Measurements from ENCODE around the gene LHPP. TPM values are rescaled to one million over a fixed set of nuclear protein-coding genes. Genes with fewer than 3 reads are reported as not detected.

LHPP gene
- total RNA-seq, 1 experiment from 2014 or later: 6.6 TPM

DNA sequence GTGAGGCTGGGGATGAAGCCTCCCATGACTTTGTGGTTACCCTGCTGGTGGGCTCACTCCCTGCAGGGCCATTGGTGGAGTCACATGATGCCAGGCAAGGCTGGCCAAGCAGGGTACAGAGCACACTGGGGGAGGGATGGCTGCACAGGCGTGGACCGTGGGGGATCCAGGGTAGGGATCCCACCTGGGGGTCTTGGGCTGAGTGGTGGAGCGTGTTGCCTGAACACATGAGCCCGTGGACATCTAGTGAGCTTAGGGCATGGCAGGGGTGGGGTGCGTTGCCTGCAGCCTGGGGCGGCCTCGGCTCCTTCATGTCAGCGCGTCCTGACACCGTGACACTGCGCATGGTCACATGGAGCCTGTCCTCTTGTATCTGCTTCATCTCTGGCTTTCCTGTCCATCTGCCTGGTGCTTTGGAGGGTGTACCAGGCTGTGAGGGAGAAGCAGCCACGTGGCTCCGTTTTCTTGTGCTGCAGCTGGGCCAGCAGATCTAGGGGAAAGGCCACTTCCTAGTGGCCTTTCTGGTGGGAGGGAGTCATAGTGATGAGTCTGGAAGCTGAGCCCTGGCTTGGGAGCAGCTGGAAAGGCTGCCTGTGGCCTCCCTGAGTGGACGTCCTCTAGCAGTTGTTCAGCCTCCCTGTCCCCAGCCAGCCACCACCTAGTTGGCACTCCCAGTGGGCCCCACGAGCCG, 96.2 kb downstream of the LHPP start:
- no peaks in the 10 kb centered on the region for H3K27me3 ChIP-seq (ENCODE audit: low read length)
- H4K20me1 ChIP-seq (ENCODE audit: low read length): no peaks in the 10 kb centered on the region
- no TSS peak for BruUV-seq (replicated peaks)
- intact Hi-C loops (cut with micrococcal nuclease): no loop called here
- no peaks in the 10 kb centered on the region for H3K4me1 ChIP-seq (ENCODE audit: insufficient read depth, low read length)
- no peaks in the 10 kb centered on the region for H3K36me3 ChIP-seq (ENCODE audit: low read depth, low read length)
- no peaks in the 10 kb centered on the region for H3K79me2 ChIP-seq (ENCODE audit: low read length)
- H2AFZ ChIP-seq (ENCODE audit: low read length): no peak overlapping the region
- ATAC-seq (no peak), DNase-seq (no peak)
- ChIA-PET POLR2A (ENCODE audit: unreplicated experiment) (no interaction called here), CTCF (no interaction called here)
- H3F3A ChIP-seq (ENCODE audit: low read length, unreplicated experiment): no peaks in the 10 kb centered on the region
- no peaks in the 10 kb centered on the region for H3K9me3 ChIP-seq (ENCODE audit: low read length)
- H3K9ac ChIP-seq (ENCODE audit: low read length): no peak overlapping the region
- no peak overlapping the region for H3K27ac ChIP-seq (ENCODE audit: low read length)
- H3K9me2 ChIP-seq (replicated peaks; ENCODE audit: low read length): no peaks in the 10 kb centered on the region
- H3K4me2 ChIP-seq (ENCODE audit: low read length): no peak overlapping the region
- H3K4me3 ChIP-seq (ENCODE audit: low read length): no peak overlapping the region
- TF ChIP-seq EZH2 (IDR thresholded peaks at IDR 0.05; ENCODE audit: low read length, unreplicated experiment) (no peak), CTCF (conservative IDR thresholded peaks at IDR 0.05; ENCODE audit: low read depth, low read length) (no peak), EZH2phosphoT487 (IDR thresholded peaks at IDR 0.05; ENCODE audit: borderline replicate concordance, low read length) (no peak)

- no peaks in the 10 kb centered on the region for H3K4me1 ChIP-seq (ENCODE audit: insufficient read depth, low read length)
- no peak overlapping the region for H3K4me2 ChIP-seq (ENCODE audit: low read length)
- CTCF ChIA-PET: no interaction called here
- no peak for ATAC-seq
- H3F3A ChIP-seq (ENCODE audit: low read length, unreplicated experiment): no peaks in the 10 kb centered on the region
- H3K79me2 ChIP-seq (ENCODE audit: low read length): no peaks in the 10 kb centered on the region
- no peak overlapping the region for H3K27ac ChIP-seq (ENCODE audit: low read length)
- no peak for TF ChIP-seq EZH2phosphoT487 (IDR thresholded peaks at IDR 0.05; ENCODE audit: borderline replicate concordance, low read length)
- no peak for TF ChIP-seq CTCF (conservative IDR thresholded peaks at IDR 0.05; ENCODE audit: low read depth, low read length)
- no peak for TF ChIP-seq EZH2 (IDR thresholded peaks at IDR 0.05; ENCODE audit: low read length, unreplicated experiment)
- POLR2A ChIA-PET (ENCODE audit: unreplicated experiment): no interaction called here
- DNase-seq: no peak
- H3K36me3 ChIP-seq (ENCODE audit: low read depth, low read length): no peaks in the 10 kb centered on the region
- no peaks in the 10 kb centered on the region for H3K27me3 ChIP-seq (ENCODE audit: low read length)
- intact Hi-C loops (cut with micrococcal nuclease): no loop called here
- H3K9me3 ChIP-seq (ENCODE audit: low read length): no peaks in the 10 kb centered on the region
- no TSS peak for BruUV-seq (replicated peaks)
- H3K9ac ChIP-seq (ENCODE audit: low read length): no peak overlapping the region
- no peaks in the 10 kb centered on the region for H3K9me2 ChIP-seq (replicated peaks; ENCODE audit: low read length)
- H4K20me1 ChIP-seq (ENCODE audit: low read length): no peaks in the 10 kb centered on the region
- no peak overlapping the region for H2AFZ ChIP-seq (ENCODE audit: low read length)
- H3K4me3 ChIP-seq (ENCODE audit: low read length): no peak overlapping the region
These were observed 97.0 kb downstream of the LHPP start for GRCh38 chr10:124558339-124559321.
